HG02763 (cell line): ENCODE data around the gene DUS1L.

Experiments
- ATAC-seq: cut with Tn5 transposase; IDR thresholded peaks from one replicate; pipeline ENCODE4 v1.9.1; 2021; ENCODE audit warnings: mild to moderate bottlenecking, moderate library complexity; ENCODE audit not compliant: unreplicated experiment

The DUS1L gene

GRCh38 chr17:82058230-82058854 is 7.3 kb downstream of the DUS1L start:
- no peak for ATAC-seq

GRCh38 chr17:82056729-82057621 is 8.6 kb downstream of the DUS1L start:
- no peak for ATAC-seq

DNA sequence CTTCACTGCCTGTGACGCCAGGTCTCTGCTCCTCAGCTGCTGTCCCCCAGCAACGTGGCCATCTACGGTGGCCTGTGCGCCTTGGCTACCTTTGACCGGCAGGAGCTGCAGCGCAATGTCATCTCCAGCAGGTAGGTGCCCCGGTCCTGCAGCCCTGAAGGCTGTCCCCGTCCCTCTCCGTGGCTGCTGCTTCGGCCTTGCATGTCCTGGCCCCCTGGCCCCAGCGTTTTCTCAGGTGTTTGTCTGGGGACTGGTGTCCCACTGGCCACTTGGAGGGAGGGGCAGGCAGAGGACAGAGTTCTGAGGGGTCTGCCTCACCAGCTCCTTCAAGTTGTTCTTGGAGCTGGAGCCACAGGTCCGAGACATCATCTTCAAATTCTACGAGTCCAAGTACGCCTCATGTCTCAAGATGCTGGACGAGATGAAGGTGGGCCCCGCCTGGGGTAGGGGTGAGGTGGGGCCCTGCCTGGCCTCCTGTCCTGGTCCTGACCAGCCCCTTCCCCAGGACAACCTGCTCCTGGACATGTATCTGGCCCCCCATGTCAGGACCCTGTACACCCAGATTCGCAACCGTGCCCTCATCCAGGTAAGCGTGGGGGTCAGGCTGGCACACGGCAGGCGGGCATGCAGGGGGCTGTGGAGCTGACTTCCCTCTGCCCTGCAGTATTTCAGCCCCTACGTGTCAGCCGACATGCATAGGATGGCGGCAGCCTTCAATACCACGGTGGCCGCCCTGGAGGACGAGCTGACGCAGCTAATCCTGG is 9.5 kb downstream of the DUS1L start:
- no peak for ATAC-seq

DNA sequence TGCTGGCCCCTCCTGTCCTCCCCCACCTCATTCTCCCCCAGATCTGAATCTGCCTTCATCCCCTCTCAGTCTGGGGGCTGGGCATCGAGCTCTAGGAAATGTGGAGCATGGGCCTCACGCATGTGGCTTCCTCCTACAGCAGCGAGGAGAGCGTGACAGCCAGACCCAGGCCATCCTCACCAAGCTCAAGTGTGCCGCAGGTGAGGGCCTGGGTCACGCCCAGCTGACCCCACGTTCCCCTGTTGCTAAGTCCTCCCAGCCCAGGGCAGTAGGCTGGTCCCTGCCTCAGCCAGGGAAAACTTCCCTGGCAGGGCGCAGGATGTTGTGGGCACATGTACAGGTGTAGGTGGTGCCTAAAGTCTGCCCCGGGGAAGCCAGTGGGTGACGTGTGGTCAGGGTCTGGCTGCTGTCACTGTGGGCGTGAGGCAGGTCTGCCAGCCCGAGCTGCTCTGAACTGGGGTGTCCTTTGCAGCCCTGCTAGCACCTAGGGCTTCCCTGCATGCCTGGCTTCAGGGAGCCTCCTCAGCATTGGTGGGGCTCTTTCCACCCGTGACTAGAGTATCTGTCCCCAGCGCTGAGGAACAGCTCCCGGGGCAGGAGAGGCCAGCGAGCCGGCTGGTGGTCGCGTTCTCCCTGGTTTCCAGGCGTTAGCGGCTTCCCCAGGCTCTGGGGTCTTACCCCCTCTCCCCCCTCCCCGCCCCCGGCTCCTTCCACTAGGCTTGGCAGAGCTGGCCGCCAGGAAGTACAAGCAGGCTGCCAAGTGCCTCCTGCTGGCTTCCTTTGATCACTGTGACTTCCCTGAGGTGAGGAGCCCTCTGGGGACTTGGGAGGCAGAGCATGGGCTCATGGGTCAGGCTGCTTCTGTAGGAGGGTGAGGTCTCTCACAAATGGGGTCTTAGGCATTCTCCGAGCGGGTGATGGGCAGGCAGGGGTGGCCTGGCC is 10.3 kb downstream of the DUS1L start:
- no peak for ATAC-seq

- ATAC-seq: no peak
Observed at GRCh38 chr17:82054351-82055022, 11.1 kb downstream of the DUS1L start.

- ATAC-seq: no peak
Observed at GRCh38 chr17:82053556-82054263, 11.9 kb downstream of the DUS1L start.

DNA sequence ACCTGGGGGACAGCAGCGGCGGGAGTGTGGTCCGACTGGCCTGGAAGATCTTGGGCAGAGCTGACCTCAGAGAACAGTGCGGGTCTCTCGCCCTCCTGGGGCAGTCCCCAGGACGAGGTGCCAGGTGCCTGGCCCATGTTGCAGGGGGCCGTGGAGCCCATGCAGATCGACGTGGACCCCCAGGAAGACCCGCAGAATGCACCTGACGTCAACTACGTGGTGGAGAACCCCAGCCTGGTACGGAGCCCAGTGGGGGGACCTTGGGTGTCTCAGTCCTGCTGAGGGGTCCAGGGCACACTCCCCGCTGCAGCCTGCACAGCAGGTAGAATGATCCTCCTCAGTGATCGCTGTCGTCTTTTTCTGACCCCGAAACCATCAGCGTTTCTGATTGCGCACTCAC is 12.5 kb downstream of the DUS1L start:
- ATAC-seq: no peak

GRCh38 chr17:82052638-82053059 is 13.0 kb downstream of the DUS1L start:
- no peak for ATAC-seq

DNA sequence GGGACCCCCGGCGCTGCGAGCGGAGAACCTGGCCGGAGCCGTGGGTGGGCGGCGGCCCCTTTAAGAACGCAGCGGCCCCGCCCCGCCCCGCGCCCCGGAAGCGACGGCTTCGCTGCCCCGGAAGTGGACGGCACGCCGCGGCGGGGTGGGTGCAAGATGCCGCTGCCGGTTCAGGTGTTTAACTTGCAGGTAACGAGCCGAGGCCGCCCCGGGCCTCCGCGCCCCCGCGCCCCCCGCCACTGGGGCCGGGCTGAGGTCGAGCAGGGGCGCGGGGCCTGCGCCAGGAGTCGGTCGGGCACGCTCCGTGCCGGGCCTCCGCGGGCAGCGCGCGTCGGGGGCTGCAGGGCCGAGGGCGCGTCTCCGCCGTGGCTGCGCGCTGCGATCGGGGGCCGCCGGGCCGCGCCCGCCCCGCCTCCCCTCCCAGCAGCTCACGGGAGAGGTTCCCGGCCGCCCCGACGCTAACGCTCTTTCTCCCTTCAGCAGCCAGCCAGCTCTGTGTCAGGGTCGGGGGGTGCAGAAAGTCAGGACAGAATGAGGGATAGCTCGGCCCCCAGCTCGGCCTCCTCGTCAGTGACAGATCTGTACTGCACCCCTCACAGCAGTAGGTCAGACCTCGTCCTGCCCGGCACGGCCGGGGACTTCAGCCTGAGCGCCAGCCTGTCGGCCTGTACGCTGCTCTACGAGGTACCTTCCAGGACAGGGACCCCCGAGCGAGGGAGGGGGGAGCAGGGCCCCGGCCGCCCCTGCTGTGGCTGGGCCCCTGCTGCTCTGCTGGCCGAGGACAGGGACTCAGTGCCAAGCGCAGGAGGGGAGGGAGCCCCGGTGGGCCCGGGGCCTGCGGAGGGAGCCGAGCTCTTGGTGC is 13.6 kb downstream of the DUS1L start, which contains the start of the genes GPS1 and RFNG:
TSS of gene GPS1 (plus strand) at position 123 of the 862 bp plus-strand sequence. CDS start at position 157, 34 bp downstream.
TSS of gene RFNG (minus strand) at position 36 of the 862 bp plus-strand sequence. CDS start 45 bp downstream, outside the sequence.
- peak; percentile 44 for ATAC-seq

DNA sequence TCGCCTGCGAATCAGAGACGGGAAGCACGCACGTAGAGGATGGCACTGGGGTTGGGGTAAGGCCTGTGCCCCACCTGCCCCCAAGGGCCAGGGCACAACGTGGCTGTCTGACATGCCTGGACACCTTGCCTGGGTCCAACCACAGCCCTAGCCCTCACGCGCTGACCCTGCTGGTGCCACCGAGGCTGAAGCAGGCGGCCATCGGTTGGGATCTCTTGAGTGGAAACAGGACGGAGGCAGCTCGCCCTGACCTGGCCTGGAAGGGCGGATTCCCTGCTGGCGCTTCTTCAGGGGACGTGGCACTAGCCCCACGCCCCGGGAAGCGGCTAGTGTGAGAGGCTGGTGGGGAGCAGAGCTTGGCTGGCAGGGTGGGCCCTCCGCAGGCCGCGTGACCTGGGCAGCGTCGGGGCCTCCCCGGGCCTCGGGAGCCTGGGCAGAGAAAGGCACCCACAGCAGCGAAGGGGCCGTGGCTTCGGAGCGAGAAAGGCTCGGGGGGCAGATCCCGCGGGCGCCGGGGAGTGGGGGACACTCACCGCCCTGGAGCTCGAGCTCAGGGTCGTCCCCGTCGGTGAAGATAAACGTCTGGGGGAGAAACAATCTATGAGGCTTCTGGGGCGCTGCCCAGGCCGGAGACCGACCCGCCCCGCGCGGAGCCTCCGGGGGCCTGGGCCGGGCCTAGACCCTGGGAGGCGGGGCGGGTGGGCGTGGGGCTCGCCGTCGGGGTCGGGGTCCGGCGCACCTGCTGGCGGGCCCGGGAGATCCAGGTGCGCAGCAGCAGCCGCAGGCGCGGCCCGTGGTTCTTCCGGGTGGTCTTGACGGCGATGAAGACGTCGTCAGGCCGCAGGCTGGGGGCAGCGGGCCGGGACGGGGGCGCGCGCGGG is 14.6 kb downstream of the DUS1L start:
- peak; percentile 11 for ATAC-seq

- no peak for ATAC-seq
Observed at GRCh38 chr17:82050152-82050760, 15.3 kb downstream of the DUS1L start.

GRCh38 chr17:82049521-82049971 is 16.1 kb downstream of the DUS1L start:
- ATAC-seq: no peak

DNA sequence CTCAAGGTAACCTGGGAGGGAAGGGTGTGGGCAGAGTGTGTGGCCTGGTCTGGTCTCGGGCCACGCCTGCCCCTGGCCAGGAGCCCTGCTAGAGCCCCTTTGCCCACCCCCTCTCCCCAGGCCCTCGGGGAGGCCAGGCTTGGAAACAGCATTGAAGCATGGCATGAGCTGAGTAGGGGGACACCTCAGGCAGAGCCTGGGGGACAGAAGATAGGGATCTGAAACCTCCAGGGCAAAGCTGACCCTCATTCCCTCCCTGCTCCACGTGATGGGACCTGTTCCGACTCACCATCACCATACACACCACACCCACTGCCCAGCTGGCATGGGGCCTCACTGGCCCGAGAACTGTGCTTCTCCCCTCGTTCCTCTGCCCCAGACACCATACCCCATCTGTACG is 16.5 kb downstream of the DUS1L start:
- no peak for ATAC-seq

- ATAC-seq: no peak
Observed at GRCh38 chr17:82048571-82048971, 17.0 kb downstream of the DUS1L start.

DNA sequence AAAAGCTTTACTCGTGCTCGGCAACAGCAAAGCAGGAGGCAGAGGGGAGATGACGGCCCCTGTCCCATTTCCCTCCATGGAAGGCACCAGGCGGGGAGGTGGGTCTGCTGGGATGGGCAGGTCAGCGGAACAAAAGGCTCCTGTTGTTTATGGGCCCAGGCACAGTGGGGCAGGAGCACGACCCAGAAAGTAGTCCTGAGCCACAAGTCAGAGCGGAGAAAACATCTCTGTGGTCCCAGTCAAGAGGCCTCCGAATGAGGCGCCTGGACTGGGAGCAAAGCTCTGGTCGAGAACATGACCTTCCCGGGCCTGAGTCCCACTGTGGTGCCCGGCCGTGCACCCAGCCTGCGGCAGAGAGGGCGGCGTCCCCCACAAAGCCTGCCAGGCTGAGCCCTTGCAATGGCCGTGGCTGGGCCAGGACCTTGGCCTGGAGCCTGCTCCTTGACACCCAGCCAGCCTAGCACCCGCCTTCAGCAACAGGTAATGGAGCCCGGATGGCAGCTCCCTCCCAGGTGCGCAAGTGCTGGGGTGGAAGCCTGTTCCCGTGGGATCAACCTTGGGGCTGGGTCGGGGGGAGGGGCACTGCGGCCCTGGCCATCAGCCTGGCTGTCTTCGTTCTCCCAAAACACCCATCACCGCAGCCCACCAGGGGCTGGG is 17.6 kb downstream of the DUS1L start:
- ATAC-seq: no peak

DNA sequence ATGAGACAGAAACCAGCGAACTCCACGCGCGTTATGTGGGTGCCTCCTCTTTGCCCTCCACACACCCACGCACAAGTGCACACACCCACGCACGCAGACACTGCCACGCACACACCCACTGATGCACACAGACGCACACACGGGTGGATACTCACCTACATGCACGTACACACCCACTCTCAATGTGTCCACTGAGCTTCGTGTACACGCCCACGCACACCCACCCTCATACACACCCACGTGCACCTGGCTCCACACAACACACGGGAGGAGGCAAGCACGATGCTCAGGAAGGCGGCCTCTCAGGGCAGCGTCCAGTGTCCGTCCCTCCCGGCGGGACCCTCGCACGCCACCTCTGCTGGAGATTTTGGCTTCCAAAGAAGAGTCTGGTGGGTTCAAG is 18.2 kb downstream of the DUS1L start:
- no peak for ATAC-seq
